ENCODE data around the gene HBE1. TPM values are rescaled to one million over a fixed set of nuclear protein-coding genes. Genes with fewer than 3 reads are reported as not detected.

The HBE1 gene
- total and polyA plus RNA-seq, 2 of the 8 experiments (the other 6 are each of a cell fraction or from before 2014, with no cell fraction given): 0.39 TPM; not detected in 1

- no peak for TF ChIP-seq ZNF274 (IDR thresholded peaks at IDR 0.05; ENCODE audit: borderline replicate concordance, extremely low read depth, low read length)
Measured at GRCh38 chr11:5284637-5285036, 14.9 kb upstream of the HBE1 start (continued).

All from H1 (cell line).